ENCODE data around the gene TBCD. TPM values are rescaled to one million over a fixed set of nuclear protein-coding genes. Genes with fewer than 3 reads are reported as not detected.
A peak's percentile ranks its signal among the peaks of the same experiment; 100 is the strongest.

TBCD gene
- total RNA-seq, 1 experiment from 2014 or later, result 129 TPM

DNA sequence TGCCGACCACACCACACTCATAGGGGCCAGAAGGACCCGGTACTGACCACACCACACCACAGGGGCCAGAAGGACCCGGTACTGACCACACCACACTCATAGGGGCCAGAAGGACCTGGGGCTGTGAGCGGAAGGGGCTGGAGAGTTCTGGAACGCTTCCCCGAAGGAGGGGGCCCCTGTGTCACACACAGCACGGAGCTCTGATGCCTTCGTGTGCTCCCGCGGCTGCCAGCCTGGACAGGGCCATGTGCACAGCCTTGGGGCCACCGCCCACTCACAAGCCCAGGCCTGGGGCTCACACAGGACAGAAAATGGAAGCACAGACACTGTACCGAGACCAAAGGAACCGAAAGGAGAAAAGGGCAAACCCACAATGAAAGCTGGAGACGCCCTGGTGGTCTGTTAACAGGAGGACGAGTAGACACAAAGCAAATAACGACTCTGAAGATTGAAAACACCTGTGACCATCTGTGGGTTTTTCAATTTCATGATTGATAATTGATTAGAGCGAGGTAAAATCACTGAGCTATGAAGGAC is 221.0 kb downstream of the TBCD start:
- H2BK5ac ChIP-seq (ENCODE audit: insufficient read length, low read length), result no peak overlapping the region
- Mint-ChIP-seq H3K4me3 (no peak overlapping the region), H3K4me1 (no peaks in the 10 kb centered on the region), H3K27me3 (ENCODE audit: low read depth) (no peaks in the 10 kb centered on the region), H3K36me3 (ENCODE audit: insufficient read depth in 1 of 3, low read depth in 3 of 3) (peaks cover 0 to 5% (median 0%) of the 10 kb centered on the region in 3 experiments; a peak in 1 of 7 replicates), H3K9me3 (peaks cover 2% of the 10 kb centered on the region in 2 experiments; a peak in 2 of 5 replicates), H3K27ac (no peak overlapping the region)
- H3T11ph ChIP-seq (ENCODE audit: low read length), result no peak overlapping the region
- no peaks in the 10 kb centered on the region for H3K79me1 ChIP-seq (ENCODE audit: insufficient read depth, low read depth, low read length, poor library complexity, severe bottlenecking)
- H3K27ac ChIP-seq (ENCODE audit: insufficient read length, low read depth, low read length), result no peak overlapping the region
- no peak overlapping the region for H2AFZ ChIP-seq (ENCODE audit: low read length)
- no peaks in the 10 kb centered on the region for H3K9me3 ChIP-seq (ENCODE audit: control insufficient read depth, low read depth, low read length)
- no peak overlapping the region for H2BK12ac ChIP-seq (ENCODE audit: insufficient read length, low read depth, low read length)
- H3K79me2 ChIP-seq (ENCODE audit: insufficient read depth, low read length), result no peaks in the 10 kb centered on the region
- H3K18ac ChIP-seq (ENCODE audit: insufficient read length, low read depth, low read length), result no peak overlapping the region
- no peak overlapping the region for H3K4ac ChIP-seq (ENCODE audit: low read depth, low read length)
- no peak overlapping the region for H4K8ac ChIP-seq (replicated peaks; ENCODE audit: insufficient read length, low read depth, low read length)
- no peak overlapping the region for H4K91ac ChIP-seq (ENCODE audit: insufficient read length, low read depth, low read length)
- H4K5ac ChIP-seq (ENCODE audit: insufficient read length, low read depth, low read length), result no peak overlapping the region
- no peak overlapping the region for H2BK20ac ChIP-seq (ENCODE audit: low read depth, low read length, poor library complexity, severe bottlenecking)
- H3K9ac ChIP-seq (ENCODE audit: extremely low read depth, insufficient read length, low read length), result no peak overlapping the region
- TF ChIP-seq, protein P1, sequence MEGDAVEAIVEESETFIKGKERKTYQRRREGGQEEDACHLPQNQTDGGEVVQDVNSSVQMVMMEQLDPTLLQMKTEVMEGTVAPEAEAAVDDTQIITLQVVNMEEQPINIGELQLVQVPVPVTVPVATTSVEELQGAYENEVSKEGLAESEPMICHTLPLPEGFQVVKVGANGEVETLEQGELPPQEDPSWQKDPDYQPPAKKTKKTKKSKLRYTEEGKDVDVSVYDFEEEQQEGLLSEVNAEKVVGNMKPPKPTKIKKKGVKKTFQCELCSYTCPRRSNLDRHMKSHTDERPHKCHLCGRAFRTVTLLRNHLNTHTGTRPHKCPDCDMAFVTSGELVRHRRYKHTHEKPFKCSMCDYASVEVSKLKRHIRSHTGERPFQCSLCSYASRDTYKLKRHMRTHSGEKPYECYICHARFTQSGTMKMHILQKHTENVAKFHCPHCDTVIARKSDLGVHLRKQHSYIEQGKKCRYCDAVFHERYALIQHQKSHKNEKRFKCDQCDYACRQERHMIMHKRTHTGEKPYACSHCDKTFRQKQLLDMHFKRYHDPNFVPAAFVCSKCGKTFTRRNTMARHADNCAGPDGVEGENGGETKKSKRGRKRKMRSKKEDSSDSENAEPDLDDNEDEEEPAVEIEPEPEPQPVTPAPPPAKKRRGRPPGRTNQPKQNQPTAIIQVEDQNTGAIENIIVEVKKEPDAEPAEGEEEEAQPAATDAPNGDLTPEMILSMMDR (conservative IDR thresholded peaks at IDR 0.05), result no peak
- no peak overlapping the region for H3K56ac ChIP-seq (ENCODE audit: insufficient read length, low read depth, low read length)
- H3K4me2 ChIP-seq (ENCODE audit: insufficient read depth, insufficient read length, low read length), result no peak overlapping the region
- H3K4me1 ChIP-seq (ENCODE audit: insufficient read depth, low read length), result no peaks in the 10 kb centered on the region
- no peaks in the 10 kb centered on the region for H4K20me1 ChIP-seq (ENCODE audit: control insufficient read depth, insufficient read depth, insufficient read length)
- no CpG with 5 or more reads among the region's 17 CpGs for WGBS (ENCODE audit: extremely low coverage, insufficient read length, low lambda C conversion rate)
- no peaks in the 10 kb centered on the region for H3K27me3 ChIP-seq (ENCODE audit: insufficient read depth, low read length)
- H3K23ac ChIP-seq (ENCODE audit: insufficient read length, low read depth, low read length), result no peak overlapping the region
- H2BK120ac ChIP-seq (ENCODE audit: low read depth, low read length, poor library complexity, severe bottlenecking), result no peak overlapping the region
- no peak overlapping the region for H2AK5ac ChIP-seq (ENCODE audit: insufficient read length, low read length)
- H3K14ac ChIP-seq (ENCODE audit: insufficient read depth, low read length), result no peak overlapping the region
- DNase-seq, result peak; percentile 18
- H2BK15ac ChIP-seq (ENCODE audit: low read depth, low read length), result no peak overlapping the region
- no peaks in the 10 kb centered on the region for H3K23me2 ChIP-seq (ENCODE audit: insufficient read length, low read depth, low read length, poor library complexity, severe bottlenecking)
